ENCODE results near the gene HS2ST1.
"Not testable (repeated sequence)": the region's sequence is repeated elsewhere in the genome, so short reads cannot be mapped to it uniquely, and the experiment has no call there.

The HS2ST1 gene

DNA sequence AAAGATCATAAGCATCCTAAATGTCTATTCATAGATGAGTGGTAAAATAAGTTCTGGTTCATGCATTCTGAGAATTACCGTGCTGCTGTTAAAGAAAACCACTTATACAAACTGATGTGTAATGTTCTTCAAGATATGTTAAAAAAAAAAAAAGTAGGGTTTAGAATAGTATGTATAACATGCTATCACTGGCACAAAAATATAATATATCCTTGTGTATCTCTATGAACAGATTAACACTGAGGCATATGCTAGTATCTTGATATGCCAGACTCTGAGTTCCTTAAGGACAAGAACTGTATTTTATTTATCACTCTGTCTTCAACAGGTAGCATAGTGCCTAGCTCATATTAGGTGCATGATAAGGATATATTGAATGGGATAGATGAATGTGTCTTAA is 108.9 kb downstream of the HS2ST1 start:
- H3K4me3 ChIP-seq (ENCODE audit: low read depth, low read length, poor library complexity, severe bottlenecking), result no peak overlapping the region
- H3K9ac ChIP-seq (ENCODE audit: low read length), result no peak overlapping the region
- no peaks in the 10 kb centered on the region for H3K27me3 ChIP-seq (ENCODE audit: insufficient read depth, low read length)
- H3F3A ChIP-seq (ENCODE audit: insufficient read depth, low read length), result no peaks in the 10 kb centered on the region
- peaks cover 39% of the 10 kb centered on the region for H3K79me2 ChIP-seq (ENCODE audit: insufficient read depth, low read length)
- H3K9me3 ChIP-seq (ENCODE audit: low read length), result no peaks in the 10 kb centered on the region
- H2AFZ ChIP-seq (ENCODE audit: low read length), result no peak overlapping the region
- H3K9me2 ChIP-seq (ENCODE audit: low read depth, low read length), result no peaks in the 10 kb centered on the region
- no peaks in the 10 kb centered on the region for H4K20me1 ChIP-seq (ENCODE audit: insufficient read depth, low read length)
- H3K4me2 ChIP-seq (ENCODE audit: low read length), result no peak overlapping the region
- peaks cover 23% of the 10 kb centered on the region for H3K4me1 ChIP-seq (ENCODE audit: insufficient read depth, low read length, severe bottlenecking)
- no peak for TF ChIP-seq CTCF (IDR thresholded peaks at IDR 0.05; ENCODE audit: low read length)
- TF ChIP-seq EZH2 (IDR thresholded peaks at IDR 0.05; ENCODE audit: borderline replicate concordance, low read length), result no peak
- H3K36me3 ChIP-seq (ENCODE audit: insufficient read depth, low read length), result no peaks in the 10 kb centered on the region
- H3K27ac ChIP-seq (ENCODE audit: low read depth, low read length, poor library complexity, severe bottlenecking), result no peak overlapping the region

- no peaks in the 10 kb centered on the region for H3K27me3 ChIP-seq (ENCODE audit: insufficient read depth, low read length)
- H3K4me2 ChIP-seq (ENCODE audit: low read length), result no peak overlapping the region
- no peak overlapping the region for H2AFZ ChIP-seq (ENCODE audit: low read length)
- no peaks in the 10 kb centered on the region for H3K9me3 ChIP-seq (ENCODE audit: low read length)
- no peaks in the 10 kb centered on the region for H3K36me3 ChIP-seq (ENCODE audit: insufficient read depth, low read length)
- TF ChIP-seq EZH2 (IDR thresholded peaks at IDR 0.05; ENCODE audit: borderline replicate concordance, low read length), result no peak
- TF ChIP-seq CTCF (IDR thresholded peaks at IDR 0.05; ENCODE audit: low read length), result peak; percentile 47; the same call in 1 of the 2 replicates
- no peaks in the 10 kb centered on the region for H3K9me2 ChIP-seq (ENCODE audit: low read depth, low read length)
- H3K4me3 ChIP-seq (ENCODE audit: low read depth, low read length, poor library complexity, severe bottlenecking), result no peak overlapping the region
- H4K20me1 ChIP-seq (ENCODE audit: insufficient read depth, low read length), result no peaks in the 10 kb centered on the region
- H3K9ac ChIP-seq (ENCODE audit: low read length), result no peak overlapping the region
- H3F3A ChIP-seq (ENCODE audit: insufficient read depth, low read length), result no peaks in the 10 kb centered on the region
- peaks cover 23% of the 10 kb centered on the region for H3K4me1 ChIP-seq (ENCODE audit: insufficient read depth, low read length, severe bottlenecking)
- peaks cover 28% of the 10 kb centered on the region for H3K79me2 ChIP-seq (ENCODE audit: insufficient read depth, low read length)
- H3K27ac ChIP-seq (ENCODE audit: low read depth, low read length, poor library complexity, severe bottlenecking), result no peak overlapping the region
Observed at GRCh38 chr1:87024936-87025540, 110.6 kb downstream of the HS2ST1 start.

DNA sequence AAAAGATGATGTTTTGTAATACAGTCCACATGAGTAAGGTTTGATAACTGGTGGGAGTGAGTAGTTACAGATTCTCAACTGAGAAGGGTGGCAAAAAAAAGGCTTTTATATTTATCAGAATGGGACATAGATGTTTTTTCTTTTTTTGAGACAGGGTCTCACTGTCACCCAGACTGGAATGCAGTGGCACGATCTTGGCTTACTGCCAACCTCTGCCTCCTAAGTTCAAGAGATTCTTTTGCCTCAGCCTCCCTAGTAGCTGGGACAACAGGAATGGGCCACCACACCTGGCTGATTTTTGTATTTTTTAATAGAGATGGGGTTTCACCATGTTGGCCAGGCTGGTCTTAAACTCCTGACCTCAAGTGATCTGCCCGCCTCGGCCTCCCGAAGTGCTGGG is 113.1 kb downstream of the HS2ST1 start:
- H3K4me2 ChIP-seq (ENCODE audit: low read length); H3K27ac ChIP-seq (ENCODE audit: low read depth, low read length, poor library complexity, severe bottlenecking); H3K4me3 ChIP-seq (ENCODE audit: low read depth, low read length, poor library complexity, severe bottlenecking); H3K9me3 ChIP-seq (ENCODE audit: low read length); H3K27me3 ChIP-seq (ENCODE audit: insufficient read depth, low read length); H3F3A ChIP-seq (ENCODE audit: insufficient read depth, low read length); H3K9me2 ChIP-seq (ENCODE audit: low read depth, low read length); H3K9ac ChIP-seq (ENCODE audit: low read length); H3K36me3 ChIP-seq (ENCODE audit: insufficient read depth, low read length); H2AFZ ChIP-seq (ENCODE audit: low read length); H4K20me1 ChIP-seq (ENCODE audit: insufficient read depth, low read length): not testable (repeated sequence)
- H3K4me1 ChIP-seq (ENCODE audit: insufficient read depth, low read length, severe bottlenecking), result peaks cover 28% of the 10 kb centered on the region
- peaks cover 23% of the 10 kb centered on the region; the same call in 1 of the 2 replicates for H3K79me2 ChIP-seq (ENCODE audit: insufficient read depth, low read length)

DNA sequence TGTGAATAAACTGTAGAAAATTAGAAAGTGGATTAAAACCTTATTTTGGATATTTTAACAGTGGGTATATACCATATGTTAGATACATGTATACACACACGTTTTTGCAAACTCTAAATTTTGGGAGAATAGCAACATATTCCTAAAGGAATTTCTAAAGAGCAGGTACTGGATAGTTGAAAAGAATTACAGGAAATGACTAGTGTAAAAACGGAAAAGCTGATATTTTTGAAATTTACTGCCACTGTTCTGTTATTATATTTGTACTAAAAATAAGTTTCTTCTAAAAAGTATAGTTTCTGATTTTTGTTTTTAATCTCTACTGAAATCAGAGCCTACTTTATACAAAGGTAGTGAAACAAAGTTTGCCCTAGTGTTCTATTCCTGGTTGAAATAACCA is 114.1 kb downstream of the HS2ST1 start:
- Histone ChIP-seq H4K20me1 (ENCODE audit: insufficient read depth, low read length) (no peaks in the 10 kb centered on the region), H3K79me2 (ENCODE audit: insufficient read depth, low read length) (peaks cover 21% of the 10 kb centered on the region; the same call in 1 of the 2 replicates), H3K4me2 (ENCODE audit: low read length) (no peak overlapping the region), H3K4me3 (ENCODE audit: low read depth, low read length, poor library complexity, severe bottlenecking) (no peak overlapping the region), H3K36me3 (ENCODE audit: insufficient read depth, low read length) (no peaks in the 10 kb centered on the region), H3K27me3 (ENCODE audit: insufficient read depth, low read length) (no peaks in the 10 kb centered on the region), H3K9me2 (ENCODE audit: low read depth, low read length) (no peaks in the 10 kb centered on the region), H2AFZ (ENCODE audit: low read length) (no peak overlapping the region), H3F3A (ENCODE audit: insufficient read depth, low read length) (no peaks in the 10 kb centered on the region), H3K4me1 (ENCODE audit: insufficient read depth, low read length, severe bottlenecking) (peaks cover 27% of the 10 kb centered on the region), H3K9ac (ENCODE audit: low read length) (no peak overlapping the region), H3K9me3 (ENCODE audit: low read length) (no peaks in the 10 kb centered on the region), H3K27ac (ENCODE audit: low read depth, low read length, poor library complexity, severe bottlenecking) (no peak overlapping the region)
- no peak for TF ChIP-seq EZH2 (IDR thresholded peaks at IDR 0.05; ENCODE audit: borderline replicate concordance, low read length)
- TF ChIP-seq CTCF (IDR thresholded peaks at IDR 0.05; ENCODE audit: low read length), result no peak

All from OCI-LY1 (cell line).